Bronchial epithelial cell (primary cell): ENCODE data around the gene DDX6. TPM values are rescaled to one million over a fixed set of nuclear protein-coding genes. Genes with fewer than 3 reads are reported as not detected.
A peak's percentile ranks its signal among the peaks of the same experiment; 100 is the strongest.

ENCODE experiments used
- DNase-seq: peaks from one replicate; pipeline ENCODE4 v3.0.0-alpha.2; 2010; ENCODE audit warnings: low read depth
- FAIRE-seq: peaks from 2 replicates; lab custom pipeline; 2011; peaks lifted over from hg19 to GRCh38; lab: Jason Lieb, UNC
- H3K27me3 ChIP-seq: 2 replicates; pipeline ENCODE4 v1.5.1; 2011; ENCODE audit warnings: low read length; ENCODE audit not compliant: control insufficient read depth, insufficient read depth
- H3K36me3 ChIP-seq: 2 replicates; pipeline ENCODE4 v1.5.1; 2011; ENCODE audit warnings: low read length; ENCODE audit not compliant: control insufficient read depth, insufficient read depth
- H3K4me3 ChIP-seq: 2 replicates; pipeline ENCODE4 v1.5.1; 2011; ENCODE audit warnings: mild to moderate bottlenecking, low read depth, low read length, control low read depth
- total RNA-seq: library from RNA; depleted of rRNA; stranded (reverse); fragments of >200 nt; gene quantifications from 2 replicates; pipeline ENCODE4 v1.2.1, GENCODE V29; 2014
- TF ChIP-seq, protein P1 (sequence below): IDR thresholded peaks from 2 replicates; pipeline ENCODE4 v1.5.1; 2011; ENCODE audit warnings: mild to moderate bottlenecking, moderate library complexity, low read length, control low read depth, inconsistent platforms; ENCODE audit not compliant: insufficient read depth, severe bottlenecking

Gene DDX6
- total RNA-seq, 1 donor from 2014 or later, result 87.9 TPM

DNA sequence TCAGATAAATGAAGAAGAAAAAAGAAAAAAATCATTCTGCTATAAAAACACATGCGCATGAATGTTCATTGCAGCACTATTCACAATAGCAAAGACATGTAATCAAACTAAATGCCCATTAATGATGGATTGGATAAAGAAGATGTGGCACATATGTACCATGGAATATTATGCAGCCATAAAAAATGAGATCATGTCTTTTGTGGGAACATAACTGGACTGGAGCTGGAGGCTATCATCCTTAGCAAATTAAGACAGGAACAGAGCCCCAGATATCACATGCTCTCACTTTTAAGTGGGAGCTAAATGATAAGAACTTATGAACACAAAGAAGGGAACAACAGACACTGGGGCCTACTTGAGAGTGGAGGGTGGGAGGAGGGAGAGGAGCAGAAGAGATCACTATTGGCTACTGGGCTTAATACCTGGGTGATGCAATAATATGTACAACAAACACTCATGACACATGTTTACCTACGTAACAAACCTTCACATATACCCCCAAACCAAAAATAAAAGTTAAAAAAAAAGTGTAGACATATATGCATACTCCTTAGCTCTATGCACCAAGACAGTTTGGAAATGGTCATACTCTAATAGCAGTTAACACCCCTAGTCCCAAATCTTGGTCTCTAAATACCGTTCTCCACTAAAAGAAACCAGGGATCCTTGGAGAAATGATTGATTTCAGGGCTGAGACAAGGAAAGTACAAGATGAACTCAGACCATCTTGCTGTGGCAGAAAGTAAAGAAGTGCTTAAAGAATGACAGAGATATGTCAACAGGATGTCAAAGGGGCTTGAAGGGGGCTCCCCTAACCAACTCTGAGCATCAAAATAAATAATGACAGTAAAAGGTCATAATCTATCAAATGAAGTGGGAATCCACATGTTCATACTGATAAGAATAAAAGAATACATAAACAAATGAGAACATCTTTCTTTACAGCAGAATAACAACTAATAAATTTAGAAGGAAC is 17.1 kb upstream of the DDX6 start:
- Histone ChIP-seq H3K4me3 (no peak overlapping the region), H3K27me3 (peaks cover 4% of the 10 kb centered on the region), H3K36me3 (no peaks in the 10 kb centered on the region)
- TF ChIP-seq, protein P1, sequence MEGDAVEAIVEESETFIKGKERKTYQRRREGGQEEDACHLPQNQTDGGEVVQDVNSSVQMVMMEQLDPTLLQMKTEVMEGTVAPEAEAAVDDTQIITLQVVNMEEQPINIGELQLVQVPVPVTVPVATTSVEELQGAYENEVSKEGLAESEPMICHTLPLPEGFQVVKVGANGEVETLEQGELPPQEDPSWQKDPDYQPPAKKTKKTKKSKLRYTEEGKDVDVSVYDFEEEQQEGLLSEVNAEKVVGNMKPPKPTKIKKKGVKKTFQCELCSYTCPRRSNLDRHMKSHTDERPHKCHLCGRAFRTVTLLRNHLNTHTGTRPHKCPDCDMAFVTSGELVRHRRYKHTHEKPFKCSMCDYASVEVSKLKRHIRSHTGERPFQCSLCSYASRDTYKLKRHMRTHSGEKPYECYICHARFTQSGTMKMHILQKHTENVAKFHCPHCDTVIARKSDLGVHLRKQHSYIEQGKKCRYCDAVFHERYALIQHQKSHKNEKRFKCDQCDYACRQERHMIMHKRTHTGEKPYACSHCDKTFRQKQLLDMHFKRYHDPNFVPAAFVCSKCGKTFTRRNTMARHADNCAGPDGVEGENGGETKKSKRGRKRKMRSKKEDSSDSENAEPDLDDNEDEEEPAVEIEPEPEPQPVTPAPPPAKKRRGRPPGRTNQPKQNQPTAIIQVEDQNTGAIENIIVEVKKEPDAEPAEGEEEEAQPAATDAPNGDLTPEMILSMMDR, result no peak
- DNase-seq, result no peak
- no peak for FAIRE-seq

DNA sequence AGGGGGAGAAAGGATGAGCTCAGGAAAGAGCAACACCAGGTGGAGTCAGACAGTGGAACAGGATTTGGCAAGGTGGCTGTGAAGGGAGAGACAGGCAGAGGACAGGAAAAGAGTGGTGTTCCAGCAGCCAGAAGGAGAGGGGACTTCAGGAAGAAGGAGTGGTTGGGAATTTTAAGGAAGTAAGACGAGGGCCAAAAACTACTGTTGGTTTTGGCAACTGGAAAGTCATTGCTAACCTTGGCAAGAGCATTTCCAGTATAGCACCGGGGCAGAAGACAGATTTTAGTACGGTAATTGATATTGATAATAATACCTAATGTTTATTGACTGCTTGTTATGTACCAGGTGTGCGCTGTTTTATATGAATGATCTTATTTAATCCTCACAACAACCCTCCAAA is 15.4 kb upstream of the DDX6 start:
- FAIRE-seq, result peak; percentile 70
- no peak for DNase-seq

DNA sequence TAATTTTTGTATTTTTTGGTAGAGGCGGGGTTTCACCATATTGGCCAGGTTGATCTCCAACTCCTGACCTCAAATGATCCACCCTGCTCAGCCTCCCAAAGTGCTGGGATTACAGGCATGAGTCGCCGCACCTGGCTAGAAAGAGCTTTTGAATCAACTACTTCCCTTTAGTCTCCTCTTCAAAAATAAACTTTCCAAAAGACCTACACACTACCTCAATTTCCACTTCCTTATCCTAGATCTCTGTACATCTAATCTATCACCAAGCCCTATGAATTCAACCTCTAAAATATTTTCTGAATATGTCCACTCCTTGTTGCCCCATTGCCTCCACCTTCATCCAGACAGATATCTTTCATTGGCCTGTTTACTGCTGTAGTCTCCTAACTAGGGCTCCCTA is 13.1 kb upstream of the DDX6 start:
- Histone ChIP-seq H3K36me3 (no peaks in the 10 kb centered on the region), H3K27me3 (peaks cover 4% of the 10 kb centered on the region), H3K4me3 (no peak overlapping the region)
- TF ChIP-seq, protein P1, result no peak
- no peak for FAIRE-seq
- DNase-seq, result no peak

More for the DNA sequence above, 15.4 kb upstream of the DDX6 start:
- TF ChIP-seq, protein P1, result no peak
- Histone ChIP-seq H3K27me3 (peaks cover 4% of the 10 kb centered on the region), H3K4me3 (no peak overlapping the region), H3K36me3 (no peaks in the 10 kb centered on the region)

DNA sequence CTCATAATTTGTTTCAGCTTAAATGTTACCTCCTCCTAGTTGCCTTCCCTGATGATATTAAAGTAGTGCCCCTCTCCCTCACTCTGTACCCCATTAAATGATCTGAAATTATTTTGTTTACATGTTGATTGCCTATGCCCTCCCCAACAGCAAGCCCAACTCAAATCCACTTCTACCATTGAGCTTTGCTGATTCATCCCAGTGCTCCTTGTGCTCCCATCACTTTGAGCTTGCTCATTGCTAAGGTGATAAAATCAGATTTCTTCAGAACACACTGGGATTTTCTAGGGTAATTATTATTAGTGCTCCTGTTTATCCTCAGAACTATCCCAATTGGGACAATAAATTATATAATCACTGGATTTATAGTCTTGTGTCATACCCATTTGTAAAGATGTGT is 8.4 kb upstream of the DDX6 start:
- FAIRE-seq (no peak), DNase-seq (no peak)
- TF ChIP-seq, protein P1, result no peak
- no peak overlapping the region for H3K4me3 ChIP-seq
- no peaks in the 10 kb centered on the region for H3K27me3 ChIP-seq
- H3K36me3 ChIP-seq, result no peaks in the 10 kb centered on the region

DNA sequence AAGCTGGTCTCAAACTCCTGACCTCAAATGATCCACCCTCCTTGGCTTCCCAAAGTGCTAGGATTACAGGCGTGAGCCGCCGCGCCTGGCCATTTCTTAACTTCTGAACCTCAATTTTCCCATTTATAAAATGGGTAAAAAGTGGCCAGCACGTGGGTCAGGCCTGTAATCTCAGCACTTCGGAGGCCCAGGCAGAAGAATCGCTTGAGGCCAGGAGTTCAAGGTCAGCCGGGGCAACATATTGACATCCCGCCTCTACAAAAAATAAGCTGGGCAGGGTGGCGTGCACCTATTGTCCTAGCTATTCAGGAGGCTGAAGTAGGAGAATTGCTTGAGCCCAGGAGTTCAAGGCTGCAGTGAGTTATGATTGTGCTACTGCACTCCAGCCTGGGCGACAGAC is 6.5 kb upstream of the DDX6 start:
- FAIRE-seq, result no peak
- H3K36me3 ChIP-seq, result no peaks in the 10 kb centered on the region
- no peak for DNase-seq
- TF ChIP-seq, protein P1, result no peak
- H3K27me3 ChIP-seq, result no peaks in the 10 kb centered on the region
- no peak overlapping the region for H3K4me3 ChIP-seq
